Ovary (tissue), 3 donors: ENCODE results near the gene LSP1.

ENCODE experiments used
- EP300 ChIP-seq: sonication (generic); formaldehyde crosslinking; IDR thresholded peaks from one replicate; pipeline ENCODE4 v1.6.1; 2017; ENCODE audit warnings: antibody characterized with exemption
- POLR2A ChIP-seq: fragments of 450-650 bp; IDR thresholded peaks from one replicate; pipeline ENCODE4 v1.6.1; 2017; ENCODE audit warnings: antibody characterized with exemption, mild to moderate bottlenecking, moderate library complexity
- TF ChIP-seq, protein P1 (sequence below), 3 donors: fragments of 450-650 bp in 2 of 3; fragments of 200-600 bp in 1 of 3; IDR thresholded peaks; one replicate each; pipeline versions ENCODE4 v1.5.1 to v1.8.0; 2016 to 2022; ENCODE audit warnings: antibody characterized with exemption in 3 of 3, mild to moderate bottlenecking in 1 of 3
- donor health status: DM: no; HTN: no; CAD: no.

DNA sequence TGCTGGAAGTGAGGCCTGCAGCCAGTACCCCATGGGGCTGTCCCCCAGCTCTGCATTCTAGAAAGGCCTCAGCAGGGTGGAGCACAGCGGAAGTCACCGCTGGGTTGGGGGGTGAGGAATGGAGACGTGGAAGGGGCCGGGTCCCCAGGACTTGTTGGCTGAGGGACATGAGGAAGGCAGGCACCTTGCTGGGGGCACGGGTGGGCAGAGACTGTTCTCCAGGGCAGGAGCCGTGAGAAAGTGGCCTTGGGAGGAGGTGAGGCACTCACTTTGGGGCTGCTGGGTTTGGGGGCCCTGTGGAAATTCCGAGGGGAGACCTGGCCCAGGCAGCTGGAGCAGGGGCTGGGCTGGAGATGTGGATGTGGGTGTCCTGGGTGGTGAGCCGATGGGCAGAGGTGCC lies 9.1 kb upstream of the LSP1 start:
- TF ChIP-seq POLR2A (no peak), EP300 (no peak)
- TF ChIP-seq, protein P1, sequence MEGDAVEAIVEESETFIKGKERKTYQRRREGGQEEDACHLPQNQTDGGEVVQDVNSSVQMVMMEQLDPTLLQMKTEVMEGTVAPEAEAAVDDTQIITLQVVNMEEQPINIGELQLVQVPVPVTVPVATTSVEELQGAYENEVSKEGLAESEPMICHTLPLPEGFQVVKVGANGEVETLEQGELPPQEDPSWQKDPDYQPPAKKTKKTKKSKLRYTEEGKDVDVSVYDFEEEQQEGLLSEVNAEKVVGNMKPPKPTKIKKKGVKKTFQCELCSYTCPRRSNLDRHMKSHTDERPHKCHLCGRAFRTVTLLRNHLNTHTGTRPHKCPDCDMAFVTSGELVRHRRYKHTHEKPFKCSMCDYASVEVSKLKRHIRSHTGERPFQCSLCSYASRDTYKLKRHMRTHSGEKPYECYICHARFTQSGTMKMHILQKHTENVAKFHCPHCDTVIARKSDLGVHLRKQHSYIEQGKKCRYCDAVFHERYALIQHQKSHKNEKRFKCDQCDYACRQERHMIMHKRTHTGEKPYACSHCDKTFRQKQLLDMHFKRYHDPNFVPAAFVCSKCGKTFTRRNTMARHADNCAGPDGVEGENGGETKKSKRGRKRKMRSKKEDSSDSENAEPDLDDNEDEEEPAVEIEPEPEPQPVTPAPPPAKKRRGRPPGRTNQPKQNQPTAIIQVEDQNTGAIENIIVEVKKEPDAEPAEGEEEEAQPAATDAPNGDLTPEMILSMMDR (IDR thresholded peaks at IDR 0.05) = no peak
